ENCODE results near the gene ZDHHC11B.
"Not testable (repeated sequence)": the region's sequence is repeated elsewhere in the genome, so short reads cannot be mapped to it uniquely, and the experiment has no call there.

DNA sequence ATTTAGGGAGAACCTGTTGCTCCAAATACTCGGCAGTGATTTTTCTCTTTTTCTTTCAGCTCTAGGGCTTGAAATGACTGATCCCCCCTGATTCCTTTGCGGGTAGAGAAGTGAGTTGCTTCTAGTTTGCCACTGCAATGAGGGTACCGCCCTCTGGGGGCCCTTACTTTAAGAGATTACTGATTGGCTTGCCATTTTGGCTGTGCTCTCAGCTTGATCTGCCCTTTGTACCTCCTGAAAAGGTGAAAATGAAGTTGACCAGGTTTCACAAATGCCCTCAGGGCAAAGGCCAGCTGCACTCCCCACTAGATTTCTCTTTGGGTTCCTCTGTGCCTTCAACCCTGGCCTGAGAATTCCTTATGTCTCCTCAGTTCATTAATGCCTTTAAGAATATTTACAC, 70.8 kb downstream of the ZDHHC11B start:
- TF ChIP-seq, protein P1, sequence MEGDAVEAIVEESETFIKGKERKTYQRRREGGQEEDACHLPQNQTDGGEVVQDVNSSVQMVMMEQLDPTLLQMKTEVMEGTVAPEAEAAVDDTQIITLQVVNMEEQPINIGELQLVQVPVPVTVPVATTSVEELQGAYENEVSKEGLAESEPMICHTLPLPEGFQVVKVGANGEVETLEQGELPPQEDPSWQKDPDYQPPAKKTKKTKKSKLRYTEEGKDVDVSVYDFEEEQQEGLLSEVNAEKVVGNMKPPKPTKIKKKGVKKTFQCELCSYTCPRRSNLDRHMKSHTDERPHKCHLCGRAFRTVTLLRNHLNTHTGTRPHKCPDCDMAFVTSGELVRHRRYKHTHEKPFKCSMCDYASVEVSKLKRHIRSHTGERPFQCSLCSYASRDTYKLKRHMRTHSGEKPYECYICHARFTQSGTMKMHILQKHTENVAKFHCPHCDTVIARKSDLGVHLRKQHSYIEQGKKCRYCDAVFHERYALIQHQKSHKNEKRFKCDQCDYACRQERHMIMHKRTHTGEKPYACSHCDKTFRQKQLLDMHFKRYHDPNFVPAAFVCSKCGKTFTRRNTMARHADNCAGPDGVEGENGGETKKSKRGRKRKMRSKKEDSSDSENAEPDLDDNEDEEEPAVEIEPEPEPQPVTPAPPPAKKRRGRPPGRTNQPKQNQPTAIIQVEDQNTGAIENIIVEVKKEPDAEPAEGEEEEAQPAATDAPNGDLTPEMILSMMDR (IDR thresholded peaks at IDR 0.05; ENCODE audit: low read depth, low read length, poor library complexity, severe bottlenecking): not testable (repeated sequence)
- not testable (repeated sequence) for TF ChIP-seq EZH2phosphoT487 (IDR thresholded peaks at IDR 0.05; ENCODE audit: borderline replicate concordance, low read length)

All from DOHH2 (cell line).